ENCODE data around the gene SHC3. TPM values are rescaled to one million over a fixed set of nuclear protein-coding genes. Genes with fewer than 3 reads are reported as not detected.

SHC3 gene
- total RNA-seq, 2 experiments from 2014 or later, result not detected

DNA sequence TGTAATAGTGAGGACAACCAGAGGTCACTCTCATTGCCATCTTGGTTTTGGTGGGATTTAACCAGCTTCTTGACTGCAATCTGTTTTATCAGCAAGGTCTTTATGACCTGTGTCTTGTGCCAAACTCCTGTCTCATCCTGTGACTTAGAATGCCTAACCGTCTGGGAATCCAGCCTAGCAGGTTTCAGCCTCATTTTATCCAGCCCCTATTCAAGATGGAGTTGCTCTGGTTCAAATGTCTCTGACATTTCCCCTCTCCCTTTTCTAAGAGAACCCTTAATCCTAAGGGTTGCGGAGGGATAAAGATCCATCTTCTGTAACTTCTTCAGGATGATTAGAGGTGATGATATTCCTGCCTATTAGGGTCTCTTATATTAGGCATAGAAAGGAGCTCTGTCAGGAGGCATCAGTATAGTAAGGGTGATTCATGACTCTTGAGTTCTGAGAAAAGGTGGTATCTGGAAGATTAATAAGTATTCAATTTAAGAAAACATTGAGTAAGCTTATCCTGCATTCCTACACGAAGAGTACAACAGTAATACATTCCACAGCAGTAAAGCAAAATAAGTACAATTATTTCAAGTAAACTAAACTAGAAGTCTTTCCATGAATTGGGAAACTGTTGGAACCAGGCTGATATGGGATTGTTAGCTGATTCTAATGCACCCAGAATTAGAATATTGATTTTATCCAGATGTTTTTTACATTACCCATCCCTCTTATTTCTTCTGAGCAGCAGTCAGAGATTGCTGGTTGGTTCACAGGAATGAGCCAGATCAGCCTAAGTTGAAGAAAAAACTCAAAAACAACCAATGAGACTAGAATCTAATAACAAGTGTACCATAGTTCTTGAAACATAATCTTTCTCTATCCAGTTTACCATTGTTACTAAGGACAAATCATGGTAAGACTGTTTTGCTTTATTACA lies 39.9 kb downstream of the SHC3 start:
- ChIA-PET POLR2A (no interaction called here), CTCF (no interaction called here)
- ATAC-seq (ENCODE audit: poor library complexity) (no peak), DNase-seq (no peak)
- no peaks in the 10 kb centered on the region for H3K36me3 ChIP-seq (ENCODE audit: insufficient read depth, low read length)
- no peaks in the 10 kb centered on the region for H3K9me3 ChIP-seq (ENCODE audit: control insufficient read depth in 1 of 2, insufficient read depth in 1 of 2, low read length in 2 of 2)
- Mint-ChIP-seq H3K27ac (no peak overlapping the region), H3K4me1 (ENCODE audit: low read depth) (no peaks in the 10 kb centered on the region), H3K36me3 (ENCODE audit: low read depth) (no peaks in the 10 kb centered on the region), H3K4me3 (no peak overlapping the region), H3K27me3 (peaks cover 21% of the 10 kb centered on the region), H3K9me3 (peaks cover 3% of the 10 kb centered on the region)
- H3K4me3 ChIP-seq (ENCODE audit: low read length), result no peak overlapping the region
- TF ChIP-seq, protein P1, sequence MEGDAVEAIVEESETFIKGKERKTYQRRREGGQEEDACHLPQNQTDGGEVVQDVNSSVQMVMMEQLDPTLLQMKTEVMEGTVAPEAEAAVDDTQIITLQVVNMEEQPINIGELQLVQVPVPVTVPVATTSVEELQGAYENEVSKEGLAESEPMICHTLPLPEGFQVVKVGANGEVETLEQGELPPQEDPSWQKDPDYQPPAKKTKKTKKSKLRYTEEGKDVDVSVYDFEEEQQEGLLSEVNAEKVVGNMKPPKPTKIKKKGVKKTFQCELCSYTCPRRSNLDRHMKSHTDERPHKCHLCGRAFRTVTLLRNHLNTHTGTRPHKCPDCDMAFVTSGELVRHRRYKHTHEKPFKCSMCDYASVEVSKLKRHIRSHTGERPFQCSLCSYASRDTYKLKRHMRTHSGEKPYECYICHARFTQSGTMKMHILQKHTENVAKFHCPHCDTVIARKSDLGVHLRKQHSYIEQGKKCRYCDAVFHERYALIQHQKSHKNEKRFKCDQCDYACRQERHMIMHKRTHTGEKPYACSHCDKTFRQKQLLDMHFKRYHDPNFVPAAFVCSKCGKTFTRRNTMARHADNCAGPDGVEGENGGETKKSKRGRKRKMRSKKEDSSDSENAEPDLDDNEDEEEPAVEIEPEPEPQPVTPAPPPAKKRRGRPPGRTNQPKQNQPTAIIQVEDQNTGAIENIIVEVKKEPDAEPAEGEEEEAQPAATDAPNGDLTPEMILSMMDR (IDR thresholded peaks at IDR 0.05), result no peak
- no peaks in the 10 kb centered on the region for H3K27me3 ChIP-seq (ENCODE audit: control insufficient read depth in 1 of 2, insufficient read depth in 2 of 2, low read length in 2 of 2)
- intact Hi-C loops (cut with DNase I, micrococcal nuclease), result no loop called here
- H3K27ac ChIP-seq (ENCODE audit: low read depth in 1 of 2, low read length in 2 of 2), result no peak overlapping the region
- H3K4me1 ChIP-seq (ENCODE audit: insufficient read depth, low read length), result no peaks in the 10 kb centered on the region

- Histone ChIP-seq H3K27me3 (ENCODE audit: control insufficient read depth in 1 of 2, insufficient read depth in 2 of 2, low read length in 2 of 2) (no peaks in the 10 kb centered on the region), H3K36me3 (ENCODE audit: insufficient read depth, low read length) (no peaks in the 10 kb centered on the region), H3K27ac (ENCODE audit: low read depth in 1 of 2, low read length in 2 of 2) (no peak overlapping the region), H3K4me3 (ENCODE audit: low read length) (no peak overlapping the region), H3K9me3 (ENCODE audit: control insufficient read depth in 1 of 2, insufficient read depth in 1 of 2, low read length in 2 of 2) (no peaks in the 10 kb centered on the region), H3K4me1 (ENCODE audit: insufficient read depth, low read length) (no peaks in the 10 kb centered on the region)
- peaks cover 3% of the 10 kb centered on the region for H3K9me3 Mint-ChIP-seq
- intact Hi-C loops (cut with DNase I, micrococcal nuclease), result no loop called here
- DNase-seq (no peak), ATAC-seq (ENCODE audit: poor library complexity) (no peak)
- ChIA-PET CTCF (no interaction called here), POLR2A (no interaction called here)
- no peak overlapping the region for H3K4me3 Mint-ChIP-seq
- H3K4me1 Mint-ChIP-seq (ENCODE audit: low read depth), result no peaks in the 10 kb centered on the region
- H3K36me3 Mint-ChIP-seq (ENCODE audit: low read depth), result no peaks in the 10 kb centered on the region
- no peak overlapping the region for H3K27ac Mint-ChIP-seq
- H3K27me3 Mint-ChIP-seq, result peaks cover 21% of the 10 kb centered on the region
- TF ChIP-seq, protein P1 (IDR thresholded peaks at IDR 0.05), result no peak
These were observed 40.8 kb downstream of the SHC3 start for GRCh38 chr9:89137542-89138462.

DNA sequence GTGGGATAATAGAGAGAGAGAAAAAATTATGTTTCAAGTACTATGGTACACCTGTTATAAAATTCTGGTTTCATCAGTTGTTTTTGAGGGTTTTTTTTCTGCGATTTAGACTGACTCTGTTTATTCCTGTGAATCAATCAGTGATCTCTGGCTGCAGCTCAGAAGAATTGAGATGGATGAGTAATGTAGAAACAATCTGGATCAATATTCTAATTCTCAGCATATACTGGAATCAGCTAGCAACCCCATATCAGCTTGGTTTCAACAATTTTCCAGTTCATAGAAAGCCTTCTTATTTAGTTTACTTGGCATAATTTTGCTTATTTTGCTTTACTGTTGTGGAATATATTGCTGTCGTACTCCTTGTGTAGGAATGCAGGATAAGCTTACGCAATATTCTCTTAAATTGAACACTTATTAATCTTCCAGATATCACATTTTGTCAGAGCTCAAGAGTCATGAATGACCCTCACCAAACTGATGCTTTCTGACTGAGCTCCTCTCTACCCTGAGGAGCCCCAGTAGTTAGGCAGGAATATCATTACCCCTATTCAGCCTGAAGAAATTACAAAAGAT lies 42.9 kb downstream of the SHC3 start:
- H3K4me1 ChIP-seq (ENCODE audit: insufficient read depth, low read length), result no peaks in the 10 kb centered on the region
- TF ChIP-seq, protein P1 (IDR thresholded peaks at IDR 0.05), result no peak
- no peak for ATAC-seq (ENCODE audit: poor library complexity)
- DNase-seq, result no peak
- Mint-ChIP-seq H3K4me1 (ENCODE audit: low read depth) (no peaks in the 10 kb centered on the region), H3K4me3 (no peak overlapping the region), H3K27me3 (peaks cover 21% of the 10 kb centered on the region), H3K9me3 (peaks cover 3% of the 10 kb centered on the region), H3K36me3 (ENCODE audit: low read depth) (no peaks in the 10 kb centered on the region), H3K27ac (no peak overlapping the region)
- ChIA-PET CTCF (no interaction called here), POLR2A (no interaction called here)
- H3K27me3 ChIP-seq (ENCODE audit: control insufficient read depth in 1 of 2, insufficient read depth in 2 of 2, low read length in 2 of 2), result no peaks in the 10 kb centered on the region
- no peaks in the 10 kb centered on the region for H3K9me3 ChIP-seq (ENCODE audit: control insufficient read depth in 1 of 2, insufficient read depth in 1 of 2, low read length in 2 of 2)
- no peak overlapping the region for H3K27ac ChIP-seq (ENCODE audit: low read depth in 1 of 2, low read length in 2 of 2)
- no peak overlapping the region for H3K4me3 ChIP-seq (ENCODE audit: low read length)
- no peaks in the 10 kb centered on the region for H3K36me3 ChIP-seq (ENCODE audit: insufficient read depth, low read length)
- intact Hi-C loops (cut with DNase I, micrococcal nuclease), result no loop called here

Data from CD4-positive, alpha-beta T cell (primary cell).